Natural killer cell (primary cell): Measurements from ENCODE around the gene RAB40C. TPM values are rescaled to one million over a fixed set of nuclear protein-coding genes. Genes with fewer than 3 reads are reported as not detected.

ENCODE experiments used
- ATAC-seq, 3 donors: fragments of 150-1000 bp in 2 of 3; fragments of 200-7000 bp in 1 of 3; cut with Tn5 transposase; 1 replicate in 1 of 3; 2 replicates in 2 of 3; pipeline ENCODE4 v1.10.0; 2021; ENCODE audit warnings: mild to moderate bottlenecking in 2 of 3, moderate library complexity in 2 of 3
- DNase-seq, 2 donors: peaks; one replicate each; pipeline versions ENCODE4 v3.0.0 to v3.0.0-alpha.2; 2013 to 2021; ENCODE audit warnings: mixed read lengths in 1 of 2
- H3K27ac ChIP-seq: one replicate; pipeline ENCODE4 v1.5.1; 2013; ENCODE audit warnings: mild to moderate bottlenecking, low read length
- H3K27me3 ChIP-seq: one replicate; pipeline ENCODE4 v1.6.1; 2013; ENCODE audit warnings: low read length; ENCODE audit not compliant: control insufficient read depth, insufficient read depth
- H3K36me3 ChIP-seq: one replicate; pipeline ENCODE4 v1.6.1; 2013; ENCODE audit warnings: low read length; ENCODE audit not compliant: control insufficient read depth, insufficient read depth
- H3K4me1 ChIP-seq: one replicate; pipeline ENCODE4 v1.6.1; 2013; ENCODE audit warnings: low read length; ENCODE audit not compliant: control insufficient read depth, insufficient read depth
- H3K4me3 ChIP-seq: one replicate; pipeline ENCODE4 v1.5.1; 2013; ENCODE audit warnings: low read length
- H3K9me3 ChIP-seq: one replicate; pipeline ENCODE4 v1.6.1; 2013; ENCODE audit warnings: low read length; ENCODE audit not compliant: control insufficient read depth, insufficient read depth
- H3K27ac Mint-ChIP-seq, 2 donors: one replicate each; pipeline ENCODE4 v1.8.0; 2022; ENCODE audit warnings: mild to moderate bottlenecking in 2 of 2, mixed read lengths in 2 of 2, moderate library complexity in 1 of 2
- H3K27me3 Mint-ChIP-seq, 2 donors: one replicate each; pipeline ENCODE4 v1.8.0; 2022; ENCODE audit warnings: low read depth in 2 of 2, mixed read lengths in 2 of 2
- H3K36me3 Mint-ChIP-seq: one replicate; pipeline ENCODE4 v1.8.0; 2022; ENCODE audit warnings: mixed read lengths
- H3K4me1 Mint-ChIP-seq, 2 donors: one replicate each; pipeline ENCODE4 v1.8.0; 2022; ENCODE audit warnings: mixed read lengths in 2 of 2
- H3K4me3 Mint-ChIP-seq: one replicate; pipeline ENCODE4 v1.8.0; 2022; ENCODE audit warnings: mild to moderate bottlenecking, moderate library complexity, mixed read lengths
- H3K9me3 Mint-ChIP-seq, 2 donors: one replicate each; pipeline ENCODE4 v1.8.0; 2022; ENCODE audit warnings: mixed read lengths in 2 of 2
- WGBS: methylation state at CpG from one replicate; pipeline ENCODE4 v1.1.7; 2013; ENCODE audit warnings: missing lambda C conversion rate; ENCODE audit not compliant: insufficient coverage; 5-methylcytosine and 5-hydroxymethylcytosine counted together
- intact Hi-C: fragments of 100-400 bp; cut with micrococcal nuclease; formaldehyde crosslinking; loops from one replicate; pipeline ENCODE4 v1.14.2; 2022
- total RNA-seq, 4 donors: library from RNA; stranded (reverse); fragments of 120-200 nt in 1 of 4; gene quantifications; one replicate each; pipeline versions ENCODE4 v1.2.3 to v1.2.4, GENCODE V29; 2013 to 2022
- TF ChIP-seq, protein P1 (sequence below): fragments of 200-600 bp; IDR thresholded peaks from one replicate; pipeline ENCODE4 v1.8.0; 2022; ENCODE audit warnings: antibody characterized with exemption

Gene RAB40C
- total RNA-seq, 3 donors from 2014 or later (not counting 1 experiment from before 2014, with no cell fraction given), result 12.7 to 20.8 (median 20.0) TPM

DNA sequence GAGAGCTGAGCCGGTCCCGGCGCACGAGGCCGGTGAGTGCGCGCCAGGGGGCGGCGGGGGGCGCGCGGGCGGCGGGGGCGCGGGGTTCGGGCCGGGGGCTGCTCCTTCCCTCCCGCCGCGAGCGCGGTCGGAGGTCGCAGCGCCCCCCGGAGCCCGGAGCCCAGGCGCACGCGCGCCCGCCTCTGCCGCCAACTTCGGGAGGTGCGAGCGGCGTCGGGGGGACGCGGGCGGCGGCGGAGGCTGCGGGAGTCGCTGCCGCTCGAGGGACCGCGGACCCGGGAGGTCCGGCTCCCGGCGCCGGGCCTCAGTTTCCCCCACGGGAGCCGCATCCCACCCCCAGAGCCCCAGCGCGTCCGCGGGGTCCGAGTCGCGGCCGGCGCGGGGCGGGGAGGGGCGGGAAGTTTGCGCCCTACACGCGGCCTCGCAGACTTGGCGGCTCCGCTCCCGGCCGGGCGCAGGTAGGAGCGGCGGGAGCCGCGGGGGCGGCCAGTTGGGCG lies 29.6 kb upstream of the RAB40C start, which contains the start of gene PRR35:
Gene PRR35, plus strand, starts transcription at position 191 of the 497 bp plus-strand sequence. CDS start 2,901 bp downstream, outside the sequence.
- TF ChIP-seq, protein P1, sequence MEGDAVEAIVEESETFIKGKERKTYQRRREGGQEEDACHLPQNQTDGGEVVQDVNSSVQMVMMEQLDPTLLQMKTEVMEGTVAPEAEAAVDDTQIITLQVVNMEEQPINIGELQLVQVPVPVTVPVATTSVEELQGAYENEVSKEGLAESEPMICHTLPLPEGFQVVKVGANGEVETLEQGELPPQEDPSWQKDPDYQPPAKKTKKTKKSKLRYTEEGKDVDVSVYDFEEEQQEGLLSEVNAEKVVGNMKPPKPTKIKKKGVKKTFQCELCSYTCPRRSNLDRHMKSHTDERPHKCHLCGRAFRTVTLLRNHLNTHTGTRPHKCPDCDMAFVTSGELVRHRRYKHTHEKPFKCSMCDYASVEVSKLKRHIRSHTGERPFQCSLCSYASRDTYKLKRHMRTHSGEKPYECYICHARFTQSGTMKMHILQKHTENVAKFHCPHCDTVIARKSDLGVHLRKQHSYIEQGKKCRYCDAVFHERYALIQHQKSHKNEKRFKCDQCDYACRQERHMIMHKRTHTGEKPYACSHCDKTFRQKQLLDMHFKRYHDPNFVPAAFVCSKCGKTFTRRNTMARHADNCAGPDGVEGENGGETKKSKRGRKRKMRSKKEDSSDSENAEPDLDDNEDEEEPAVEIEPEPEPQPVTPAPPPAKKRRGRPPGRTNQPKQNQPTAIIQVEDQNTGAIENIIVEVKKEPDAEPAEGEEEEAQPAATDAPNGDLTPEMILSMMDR, result no peak

DNA sequence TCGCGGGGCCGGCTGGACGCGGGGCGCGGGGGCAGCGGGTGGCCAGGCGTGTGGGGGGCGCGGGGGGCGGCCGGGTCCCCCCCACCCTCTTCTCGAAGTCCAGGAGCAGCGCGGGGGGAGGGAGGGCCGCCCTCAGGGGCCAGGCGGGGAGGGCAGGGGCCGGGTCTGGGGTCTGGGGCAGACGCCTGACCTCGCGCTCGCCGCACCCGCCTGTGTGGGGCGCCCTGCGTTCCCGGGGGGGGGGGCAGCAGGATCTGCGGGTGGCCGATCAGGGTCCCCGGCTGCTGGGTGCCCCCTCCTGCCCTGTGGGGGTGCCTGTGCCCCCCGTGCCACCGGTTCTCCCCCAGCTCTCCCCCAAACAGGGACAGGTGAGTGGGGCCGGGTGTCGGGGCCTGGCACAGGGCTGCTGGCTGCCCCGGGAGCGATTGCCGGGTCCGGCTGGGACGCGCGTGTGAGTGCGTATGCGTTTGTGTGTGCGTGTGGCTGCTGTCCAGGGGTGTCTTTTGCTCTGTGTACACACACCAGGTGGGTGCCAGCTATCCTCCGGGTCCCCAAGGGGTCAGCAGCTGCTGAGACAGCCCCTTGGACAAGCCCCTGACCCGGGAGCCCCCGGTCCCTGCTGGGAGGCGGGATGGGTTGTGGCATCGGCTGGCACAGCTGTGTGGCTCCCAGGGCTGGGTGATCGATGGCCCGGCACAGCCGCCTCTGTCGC lies 29.0 kb upstream of the RAB40C start:
- H3K36me3 ChIP-seq, result no peaks in the 10 kb centered on the region
- intact Hi-C loops, result no loop called here
- H3K9me3 ChIP-seq, result no peaks in the 10 kb centered on the region
- TF ChIP-seq, protein P1, result no peak
- H3K27me3 ChIP-seq, result peaks cover 10% of the 10 kb centered on the region
- Mint-ChIP-seq H3K4me1 (no peaks in the 10 kb centered on the region), H3K27ac (no peak overlapping the region), H3K36me3 (no peaks in the 10 kb centered on the region), H3K4me3 (no peak overlapping the region), H3K9me3 (no peaks in the 10 kb centered on the region), H3K27me3 (peaks cover 0 to 4% of the 10 kb centered on the region in 2 donors)
- ATAC-seq, result no peak
- no peak for DNase-seq
- H3K4me3 ChIP-seq, result no peak overlapping the region
- H3K27ac ChIP-seq, result no peak overlapping the region
- 34% methylated on average over 53 of the region's 54 CpGs for WGBS
- H3K4me1 ChIP-seq, result no peaks in the 10 kb centered on the region

More for the DNA sequence above, 29.6 kb upstream of the RAB40C start, which contains the start of gene PRR35:
- DNase-seq (no peak), ATAC-seq (peak in 1 of 3 donors; percentile 29)
- no peaks in the 10 kb centered on the region for H3K36me3 ChIP-seq
- H3K27me3 ChIP-seq, result peaks cover 10% of the 10 kb centered on the region
- no peaks in the 10 kb centered on the region for H3K4me1 Mint-ChIP-seq
- H3K4me1 ChIP-seq, result no peaks in the 10 kb centered on the region
- no peak within 1 kb of the TSS for H3K27ac Mint-ChIP-seq
- H3K4me3 ChIP-seq, result no peak within 1 kb of the TSS
- H3K4me3 Mint-ChIP-seq, result peak within 1 kb of the TSS; percentile 40
- H3K36me3 Mint-ChIP-seq, result no peaks in the 10 kb centered on the region
- no peak within 1 kb of the TSS for H3K27ac ChIP-seq
- no peaks in the 10 kb centered on the region for H3K9me3 Mint-ChIP-seq
- 3% methylated on average over 84 of the region's 84 CpGs for WGBS
- H3K9me3 ChIP-seq, result no peaks in the 10 kb centered on the region
- H3K27me3 Mint-ChIP-seq, result peaks cover 0 to 4% of the 10 kb centered on the region in 2 donors
- intact Hi-C loops, result no loop called here

DNA sequence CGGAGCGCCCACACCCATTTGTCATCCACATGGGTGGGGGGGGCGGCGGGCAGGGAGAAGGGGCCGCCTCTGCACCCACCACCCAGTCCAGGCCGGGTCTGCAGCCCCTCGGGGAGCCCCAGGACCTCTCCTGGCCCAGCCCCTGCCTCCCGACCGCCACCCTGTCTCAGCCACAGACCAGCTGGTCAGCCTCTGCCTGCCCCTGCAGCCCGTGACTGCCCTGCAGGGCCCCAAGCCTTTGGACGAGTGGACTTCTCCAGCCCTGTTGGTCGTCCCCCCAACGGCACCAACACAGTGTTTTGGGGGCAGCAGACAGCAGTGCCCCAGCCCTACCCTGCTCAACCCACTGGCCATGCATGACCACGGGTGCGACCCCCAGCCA lies 28.5 kb upstream of the RAB40C start:
- H3K36me3 Mint-ChIP-seq, result no peaks in the 10 kb centered on the region
- Histone ChIP-seq H3K36me3 (no peaks in the 10 kb centered on the region), H3K4me3 (no peak overlapping the region), H3K27me3 (peaks cover 10% of the 10 kb centered on the region), H3K4me1 (peaks cover 4% of the 10 kb centered on the region), H3K9me3 (no peaks in the 10 kb centered on the region), H3K27ac (no peak overlapping the region)
- no peak overlapping the region for H3K4me3 Mint-ChIP-seq
- peaks cover 0 to under 1% of the 10 kb centered on the region in 2 donors for H3K4me1 Mint-ChIP-seq
- H3K27ac Mint-ChIP-seq, result no peak overlapping the region
- ATAC-seq (no peak), DNase-seq (no peak)
- no peaks in the 10 kb centered on the region for H3K9me3 Mint-ChIP-seq
- intact Hi-C loops, result no loop called here
- H3K27me3 Mint-ChIP-seq, result peaks cover 0 to 4% of the 10 kb centered on the region in 2 donors
- TF ChIP-seq, protein P1, result no peak
- 84% methylated on average over 15 of the region's 15 CpGs for WGBS
